K562 (cell line): Measurements from ENCODE around the gene RTL1. TPM values are rescaled to one million over a fixed set of nuclear protein-coding genes. Genes with fewer than 3 reads are reported as not detected.

Source experiments
- ATAC-seq: fragments of 200-7000 bp; cut with Tn5 transposase; 3 replicates; pipeline ENCODE4 v1.9.1; 2020; ENCODE audit warnings: moderate library complexity
- BruUV-seq: library from RNA; stranded (reverse); fragments of 400-500 nt; replicated peaks from 2 replicates; lab custom pipeline; 2021; lab: Mats Ljungman, UMichigan
- CTCF ChIA-PET: fragments of 300-600 bp; formaldehyde crosslinking; extraction: SDS; loops from one replicate; lab custom pipeline; 2021; ENCODE audit warnings: low intra/inter-chr PET ratio; lab: Yijun Ruan, JAX
- POLR2A ChIA-PET: fragments of 300-600, 350-650 bp; sonication (Branson Sonifier 250); formaldehyde crosslinking; extraction: SDS; loops from one replicate; lab custom pipeline; 2021; ENCODE audit warnings: antibody characterized with exemption, inconsistent platforms; lab: Yijun Ruan, JAX
- DNase-seq, 4 experiments: peaks; one replicate each; pipeline versions ENCODE4 v3.0.0 to v3.0.0-alpha.2; 2011 to 2018; ENCODE audit warnings: low spot score in 3 of 4, mixed read lengths in 3 of 4; ENCODE audit errors: extremely low read depth in 1 of 4
- FAIRE-seq: peaks from 2 replicates; lab custom pipeline; 2011; peaks lifted over from hg19 to GRCh38; lab: Jason Lieb, UNC
- H2AFZ ChIP-seq: 2 replicates; pipeline ENCODE4 v1.6.0; 2011; ENCODE audit warnings: low read depth, low read length, control low read depth, inconsistent platforms
- H3K27ac ChIP-seq: fragments of 200-600 bp; 3 replicates; pipeline ENCODE4 v1.8.0; 2011; ENCODE audit warnings: low read depth, mild to moderate bottlenecking, control low read depth, inconsistent platforms, low read length, moderate library complexity, mixed read lengths; ENCODE audit errors: extremely low read depth
- H3K27me3 ChIP-seq, 2 experiments: fragments of 300-600 bp in 1 of 2; 2 replicates in 1 of 2; 3 replicates in 1 of 2; pipeline versions ENCODE4 v1.6.0 to v1.8.0; 2011; ENCODE audit warnings: inconsistent platforms in 2 of 2, low read length in 2 of 2, mild to moderate bottlenecking in 1 of 2, mixed read lengths in 1 of 2, moderate library complexity in 1 of 2; ENCODE audit not compliant: control insufficient read depth in 2 of 2, insufficient read depth in 2 of 2
- H3K36me3 ChIP-seq: fragments of 300-600 bp; 3 replicates; pipeline ENCODE4 v1.8.0; 2011; ENCODE audit warnings: mild to moderate bottlenecking, low read length, inconsistent platforms; ENCODE audit not compliant: control insufficient read depth, insufficient read depth
- H3K4me1 ChIP-seq, 2 experiments: fragments of 200-600 bp in 1 of 2; replicated peaks in 1 of 2; 2 replicates in 1 of 2; 3 replicates in 1 of 2; pipeline versions ENCODE4 v1.5.1 to v1.8.0; 2011; ENCODE audit warnings: inconsistent platforms in 2 of 2, low read length in 2 of 2, mild to moderate bottlenecking in 1 of 2, mixed read lengths in 1 of 2, moderate library complexity in 1 of 2; ENCODE audit not compliant: control insufficient read depth in 2 of 2, insufficient read depth in 2 of 2
- H3K4me2 ChIP-seq: 2 replicates; pipeline ENCODE4 v1.6.1; 2011; ENCODE audit warnings: low read length, control low read depth, inconsistent platforms, mixed read lengths; ENCODE audit not compliant: insufficient read depth
- H3K4me3 ChIP-seq: fragments of 200-600 bp; sonication (generic), shearing (Covaris generic); 2 replicates; pipeline ENCODE4 v1.5.1; 2016; ENCODE audit warnings: control low read depth, inconsistent platforms
- H3K79me2 ChIP-seq: fragments of 200-600 bp; 3 replicates; pipeline ENCODE4 v1.8.0; 2011; ENCODE audit warnings: low read length, inconsistent platforms; ENCODE audit not compliant: control insufficient read depth, insufficient read depth
- H3K9ac ChIP-seq, 2 experiments: 2 replicates each; pipeline versions ENCODE4 v1.6.0 to v1.6.1; 2011; ENCODE audit warnings: low read depth in 2 of 2, low read length in 2 of 2, control low read depth in 1 of 2, inconsistent platforms in 1 of 2, mild to moderate bottlenecking in 1 of 2, mixed read lengths in 1 of 2; ENCODE audit not compliant: insufficient read depth in 1 of 2
- H3K9me1 ChIP-seq: one replicate; pipeline ENCODE4 v1.6.0; 2011; ENCODE audit warnings: inconsistent platforms, mild to moderate bottlenecking, low read length, moderate library complexity; ENCODE audit not compliant: control insufficient read depth, insufficient read depth
- H3K9me3 ChIP-seq: replicated peaks from 2 replicates; pipeline ENCODE4 v1.5.1; 2011; ENCODE audit warnings: low read depth, low read length, inconsistent platforms; ENCODE audit not compliant: control insufficient read depth, insufficient read depth
- H4K20me1 ChIP-seq: replicated peaks from 2 replicates; pipeline ENCODE4 v1.6.1; 2011; ENCODE audit warnings: low read length, inconsistent platforms, mixed read lengths; ENCODE audit not compliant: control insufficient read depth, insufficient read depth
- HSF4 ChIP-seq: fragments of 250-450 bp; sonication (Bioruptor Pico); IDR thresholded peaks from 2 replicates; pipeline ENCODE4 v2.1.2; 2022; ENCODE audit warnings: mild to moderate bottlenecking, moderate library complexity, borderline replicate concordance
- RBM17 ChIP-seq: fragments of 200-400 bp; formaldehyde crosslinking; IDR thresholded peaks from 2 replicates; pipeline ENCODE4 v1.6.1; 2017; ENCODE audit warnings: low read depth, mild to moderate bottlenecking, low read length, borderline replicate concordance
- ZNF263 ChIP-seq: sonication (generic); formaldehyde crosslinking; IDR thresholded peaks from 2 replicates; pipeline ENCODE4 v1.8.0; 2022; ENCODE audit warnings: mild to moderate bottlenecking, missing genetic modification reagents, borderline replicate concordance
- ZNF668 ChIP-seq: fragments of 250-450 bp; sonication (Bioruptor Pico); IDR thresholded peaks from 2 replicates; pipeline ENCODE4 v1.8.0; 2022; ENCODE audit warnings: mild to moderate bottlenecking, inconsistent platforms
- ZNF740 ChIP-seq, 3 experiments: fragments of 200-800 bp in 1 of 3; sonication (Bioruptor generic) in 1 of 3; sonication (generic) in 1 of 3; formaldehyde crosslinking in 1 of 3; IDR thresholded peaks; 2 replicates each; pipeline versions ENCODE4 v1.6.1 to v1.8.0; 2016 to 2022; ENCODE audit warnings: mild to moderate bottlenecking in 2 of 3, missing compliant biosample characterization in 2 of 3, missing genetic modification characterization in 2 of 3, missing genetic modification reagents in 1 of 3
- WGBS: fragments of 100-300 bp; shearing (Covaris generic); methylation state at CpG from one replicate; pipeline ENCODE4 v1.1.6; 2016; ENCODE audit warnings: low coverage, mixed read lengths; ENCODE audit not compliant: insufficient coverage; ENCODE audit errors: missing lambda C conversion rate; 5-methylcytosine and 5-hydroxymethylcytosine counted together
- in situ Hi-C: fragments of 300-500 bp; cut with MboI; formaldehyde crosslinking; loops from 4 replicates; pipeline ENCODE4 v1.15.0; 2018; ENCODE audit warnings: inconsistent platforms, mixed read lengths
- intact Hi-C: fragments of 100-400 bp; cut with micrococcal nuclease; formaldehyde crosslinking; loops from 2 replicates; pipeline ENCODE4 v1.14.2; 2022
- polyA plus RNA-seq, 8 experiments: library from polyadenylated mRNA; depleted of rRNA in 4 of 8; stranded (reverse) in 5 of 8; unstranded in 3 of 8; fragments of >200 nt; fragmentation: Nextera tagmentation in 2 of 8; fragmentation: Illumina TruSeq in 1 of 8; extraction: Ambion mirVana in 2 of 8; extraction: Trizol in 1 of 8; gene quantifications; 2 replicates each; pipeline versions ENCODE4 v1.2.1 to v1.2.3, GENCODE V29; 2011 to 2014; ENCODE audit warnings: inconsistent platforms in 1 of 8, missing spikeins in 1 of 8
- total RNA-seq, 7 experiments: library from RNA; depleted of rRNA in 6 of 7; stranded (reverse); fragments of >200 nt in 6 of 7; fragmentation: Illumina TruSeq in 2 of 7; extraction: Trizol in 2 of 7; gene quantifications; 2 replicates each; pipeline versions ENCODE4 v1.2.1 to v1.2.3, GENCODE V29; 2011 to 2021; ENCODE audit warnings: low replicate concordance in 1 of 7
- TF ChIP-seq, protein P1 (sequence below): fragments of 150-350 bp; IDR thresholded peaks from 2 replicates; pipeline ENCODE4 v1.6.1; 2014; ENCODE audit warnings: low read depth, mild to moderate bottlenecking, low read length, borderline replicate concordance
- TF ChIP-seq, protein P2 (sequence below): sonication (generic); formaldehyde crosslinking; IDR thresholded peaks from 2 replicates; pipeline ENCODE4 v1.8.1; 2023; ENCODE audit warnings: mild to moderate bottlenecking, missing genetic modification reagents

Gene RTL1
- total and polyA plus RNA-seq, 9 of the 15 experiments (the other 6 are each of a cell fraction or from before 2014, with no cell fraction given), result not detected

GRCh38 chr14:100882991-100883788 lies 20.3 kb downstream of the RTL1 start (continued):
- TF ChIP-seq ZNF740 (CRISPR knock-in tag; IDR thresholded peaks at IDR 0.05) (no peak), ZNF740 (tag; IDR thresholded peaks at IDR 0.05) (no peak), HSF4 (CRISPR knock-in tag) (no peak), ZNF668 (no peak), ZNF263 (CRISPR knock-in tag) (no peak), RBM17 (no peak)
- TF ChIP-seq, all 486 proteins: peak for 0

DNA sequence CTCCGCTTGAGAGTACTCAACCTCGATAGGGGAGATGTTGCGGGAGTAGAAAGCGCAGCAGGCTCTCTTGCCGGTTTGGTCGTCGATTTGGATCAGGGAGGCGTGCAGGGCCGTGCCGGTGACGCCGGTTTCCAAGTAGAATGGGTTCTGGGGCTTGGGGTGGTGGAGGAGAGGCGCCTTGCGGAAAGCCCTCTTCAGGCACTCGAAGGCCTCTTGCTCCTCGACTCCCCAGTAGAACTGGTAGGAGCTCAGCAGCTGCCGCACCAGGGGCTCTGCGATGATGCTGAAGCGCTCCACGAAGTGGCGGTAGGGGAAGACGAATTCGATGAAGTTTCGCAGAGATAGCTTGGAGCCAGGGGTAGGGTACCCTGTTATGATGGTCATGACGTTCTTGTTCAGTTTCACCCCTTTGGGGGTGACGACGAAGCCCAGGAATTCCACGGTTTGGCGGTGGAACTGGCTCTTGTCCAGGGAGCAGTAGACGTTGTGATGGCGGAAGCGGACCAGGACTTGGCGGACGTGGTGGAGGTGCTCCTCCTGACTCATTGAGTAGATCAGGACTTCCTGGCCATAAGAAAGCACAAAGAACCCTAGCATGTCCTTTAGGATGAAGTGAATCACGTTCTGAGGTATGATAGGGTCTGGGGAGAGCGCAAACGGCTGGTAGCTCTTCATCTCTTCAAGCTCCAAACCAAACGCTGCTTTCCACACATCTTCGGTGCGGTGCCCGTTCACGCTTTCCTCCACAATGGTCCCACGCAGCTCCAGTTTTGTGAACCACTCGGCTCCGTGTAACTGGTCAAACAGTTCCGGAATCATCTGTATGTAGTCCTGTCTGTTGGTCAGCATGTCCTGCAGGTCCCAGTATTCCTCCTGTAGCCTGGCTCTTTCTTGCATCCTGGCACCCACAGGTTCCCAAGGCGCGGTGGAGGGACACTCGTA lies 21.2 kb downstream of the RTL1 start:
- no peak overlapping the region for H3K27ac ChIP-seq
- TF ChIP-seq, protein P1, sequence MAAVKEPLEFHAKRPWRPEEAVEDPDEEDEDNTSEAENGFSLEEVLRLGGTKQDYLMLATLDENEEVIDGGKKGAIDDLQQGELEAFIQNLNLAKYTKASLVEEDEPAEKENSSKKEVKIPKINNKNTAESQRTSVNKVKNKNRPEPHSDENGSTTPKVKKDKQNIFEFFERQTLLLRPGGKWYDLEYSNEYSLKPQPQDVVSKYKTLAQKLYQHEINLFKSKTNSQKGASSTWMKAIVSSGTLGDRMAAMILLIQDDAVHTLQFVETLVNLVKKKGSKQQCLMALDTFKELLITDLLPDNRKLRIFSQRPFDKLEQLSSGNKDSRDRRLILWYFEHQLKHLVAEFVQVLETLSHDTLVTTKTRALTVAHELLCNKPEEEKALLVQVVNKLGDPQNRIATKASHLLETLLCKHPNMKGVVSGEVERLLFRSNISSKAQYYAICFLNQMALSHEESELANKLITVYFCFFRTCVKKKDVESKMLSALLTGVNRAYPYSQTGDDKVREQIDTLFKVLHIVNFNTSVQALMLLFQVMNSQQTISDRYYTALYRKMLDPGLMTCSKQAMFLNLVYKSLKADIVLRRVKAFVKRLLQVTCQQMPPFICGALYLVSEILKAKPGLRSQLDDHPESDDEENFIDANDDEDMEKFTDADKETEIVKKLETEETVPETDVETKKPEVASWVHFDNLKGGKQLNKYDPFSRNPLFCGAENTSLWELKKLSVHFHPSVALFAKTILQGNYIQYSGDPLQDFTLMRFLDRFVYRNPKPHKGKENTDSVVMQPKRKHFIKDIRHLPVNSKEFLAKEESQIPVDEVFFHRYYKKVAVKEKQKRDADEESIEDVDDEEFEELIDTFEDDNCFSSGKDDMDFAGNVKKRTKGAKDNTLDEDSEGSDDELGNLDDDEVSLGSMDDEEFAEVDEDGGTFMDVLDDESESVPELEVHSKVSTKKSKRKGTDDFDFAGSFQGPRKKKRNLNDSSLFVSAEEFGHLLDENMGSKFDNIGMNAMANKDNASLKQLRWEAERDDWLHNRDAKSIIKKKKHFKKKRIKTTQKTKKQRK, result no peak
- TF ChIP-seq, protein P2, sequence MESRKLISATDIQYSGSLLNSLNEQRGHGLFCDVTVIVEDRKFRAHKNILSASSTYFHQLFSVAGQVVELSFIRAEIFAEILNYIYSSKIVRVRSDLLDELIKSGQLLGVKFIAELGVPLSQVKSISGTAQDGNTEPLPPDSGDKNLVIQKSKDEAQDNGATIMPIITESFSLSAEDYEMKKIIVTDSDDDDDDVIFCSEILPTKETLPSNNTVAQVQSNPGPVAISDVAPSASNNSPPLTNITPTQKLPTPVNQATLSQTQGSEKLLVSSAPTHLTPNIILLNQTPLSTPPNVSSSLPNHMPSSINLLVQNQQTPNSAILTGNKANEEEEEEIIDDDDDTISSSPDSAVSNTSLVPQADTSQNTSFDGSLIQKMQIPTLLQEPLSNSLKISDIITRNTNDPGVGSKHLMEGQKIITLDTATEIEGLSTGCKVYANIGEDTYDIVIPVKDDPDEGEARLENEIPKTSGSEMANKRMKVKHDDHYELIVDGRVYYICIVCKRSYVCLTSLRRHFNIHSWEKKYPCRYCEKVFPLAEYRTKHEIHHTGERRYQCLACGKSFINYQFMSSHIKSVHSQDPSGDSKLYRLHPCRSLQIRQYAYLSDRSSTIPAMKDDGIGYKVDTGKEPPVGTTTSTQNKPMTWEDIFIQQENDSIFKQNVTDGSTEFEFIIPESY (CRISPR knock-in tag), result peak; percentile 15; the same call in 1 of the 2 replicates
- WGBS, result 33% methylated on average over 30 of the region's 49 CpGs
- H3K9me3 ChIP-seq, result no peaks in the 10 kb centered on the region
- FAIRE-seq, result no peak
- ChIA-PET POLR2A (no interaction called here), CTCF (no interaction called here)
- H3K4me2 ChIP-seq, result no peak overlapping the region
- H2AFZ ChIP-seq, result no peak overlapping the region
- H4K20me1 ChIP-seq, result no peaks in the 10 kb centered on the region
- in situ Hi-C loops (no loop called here), intact Hi-C loops (no loop called here)
- H3K4me1 ChIP-seq, result peaks cover 0 to 7% of the 10 kb centered on the region in 2 experiments; a peak in 2 of 5 replicates
- peaks cover 0 to 35% of the 10 kb centered on the region in 2 experiments; a peak in 2 of 5 replicates for H3K27me3 ChIP-seq
- H3K4me3 ChIP-seq, result no peak overlapping the region
- no peaks in the 10 kb centered on the region for H3K79me2 ChIP-seq
- no peaks in the 10 kb centered on the region for H3K9me1 ChIP-seq
- DNase-seq, result no peak
- ATAC-seq, result no peak
- no peak overlapping the region for H3K9ac ChIP-seq
- no TSS peak for BruUV-seq
- H3K36me3 ChIP-seq, result no peaks in the 10 kb centered on the region
